PC-9 (cell line): ENCODE data around the gene EGR4. TPM values are rescaled to one million over a fixed set of nuclear protein-coding genes. Genes with fewer than 3 reads are reported as not detected.

Experiments used
- BruUV-seq: library from RNA; stranded (reverse); fragments of 400-500 nt; replicated peaks from 2 replicates; lab custom pipeline; 2021; lab: Mats Ljungman, UMichigan
- CTCF ChIA-PET: fragments of 300-600 bp; sonication (Branson Sonifier 250); formaldehyde crosslinking; loops from one replicate; lab custom pipeline; 2022; ENCODE audit warnings: antibody characterized with exemption; lab: Charles Lee
- POLR2A ChIA-PET: fragments of 300-600 bp; sonication (Branson Sonifier 250); formaldehyde crosslinking; loops from one replicate; lab custom pipeline; 2022; ENCODE audit warnings: antibody characterized with exemption; ENCODE audit not compliant: unreplicated experiment; lab: Charles Lee
- DNase-seq, 2 experiments: peaks; one replicate each; pipeline versions ENCODE4 v3.0.0 to v3.0.0-alpha.2; 2015 to 2022; ENCODE audit warnings: mixed read lengths in 1 of 2
- H2AFZ ChIP-seq: fragments of 200-600 bp; sonication (generic); 2 replicates; pipeline ENCODE4 v1.8.1; 2017; ENCODE audit warnings: antibody characterized with exemption
- H3F3A ChIP-seq: fragments of 200-600 bp; sonication (generic); 2 replicates; pipeline ENCODE4 v1.8.1; 2017; ENCODE audit warnings: antibody characterized with exemption, mild to moderate bottlenecking, low read depth; ENCODE audit not compliant: insufficient read depth
- H3K27ac ChIP-seq: fragments of 200-600 bp; sonication (generic); 2 replicates; pipeline ENCODE4 v1.6.1; 2016; ENCODE audit warnings: mixed run types
- H3K27me3 ChIP-seq: fragments of 200-600 bp; sonication (generic); 2 replicates; pipeline ENCODE4 v1.6.1; 2016; ENCODE audit warnings: low read depth, mixed run types; ENCODE audit not compliant: insufficient read depth
- H3K36me3 ChIP-seq: fragments of 200-600 bp; sonication (generic); 2 replicates; pipeline ENCODE4 v1.6.1; 2016; ENCODE audit warnings: low read depth, mixed run types
- H3K4me1 ChIP-seq: fragments of 200-600 bp; sonication (generic); replicated peaks from 2 replicates; pipeline ENCODE4 v1.6.1; 2016; ENCODE audit warnings: mixed run types; ENCODE audit not compliant: insufficient read depth
- H3K4me2 ChIP-seq: fragments of 200-600 bp; sonication (generic); 2 replicates; pipeline ENCODE4 v1.6.1; 2017; ENCODE audit warnings: mixed run types
- H3K4me3 ChIP-seq: fragments of 200-600 bp; sonication (generic); 2 replicates; pipeline ENCODE4 v1.6.1; 2016; ENCODE audit warnings: mixed run types
- H3K79me2 ChIP-seq: fragments of 200-600 bp; sonication (generic); 2 replicates; pipeline ENCODE4 v1.6.1; 2017; ENCODE audit warnings: low read depth, mixed run types
- H3K9me2 ChIP-seq: fragments of 200-600 bp; sonication (generic); 2 replicates; pipeline ENCODE4 v1.8.1; 2017; ENCODE audit warnings: mild to moderate bottlenecking; ENCODE audit not compliant: insufficient read depth
- H3K9me3 ChIP-seq: fragments of 200-600 bp; sonication (generic); 2 replicates; pipeline ENCODE4 v1.8.1; 2016; ENCODE audit warnings: low read depth; ENCODE audit not compliant: insufficient read depth
- H4K20me1 ChIP-seq: fragments of 200-600 bp; sonication (generic); 2 replicates; pipeline ENCODE4 v1.8.1; 2017; ENCODE audit not compliant: insufficient read depth
- EZH2 ChIP-seq: fragments of 200-600 bp; sonication (generic); IDR thresholded peaks from 2 replicates; pipeline ENCODE4 v1.8.0; 2017; ENCODE audit warnings: antibody characterized with exemption, low read depth
- intact Hi-C: fragments of 100-400 bp; cut with micrococcal nuclease; formaldehyde crosslinking; loops from one replicate; pipeline ENCODE4 v1.10.0; 2022; ENCODE audit not compliant: unreplicated experiment
- total RNA-seq: library from RNA; stranded (reverse); gene quantifications from 2 replicates; pipeline ENCODE4 v1.2.3, GENCODE V29; 2021
- TF ChIP-seq, protein P1 (sequence below): fragments of 200-600 bp; sonication (generic); conservative IDR thresholded peaks from 2 replicates; pipeline ENCODE4 v1.6.1; 2017; ENCODE audit warnings: mixed run types, antibody characterized with exemption, mild to moderate bottlenecking, moderate library complexity

The EGR4 gene
- total RNA-seq, 1 experiment from 2014 or later = not detected

DNA sequence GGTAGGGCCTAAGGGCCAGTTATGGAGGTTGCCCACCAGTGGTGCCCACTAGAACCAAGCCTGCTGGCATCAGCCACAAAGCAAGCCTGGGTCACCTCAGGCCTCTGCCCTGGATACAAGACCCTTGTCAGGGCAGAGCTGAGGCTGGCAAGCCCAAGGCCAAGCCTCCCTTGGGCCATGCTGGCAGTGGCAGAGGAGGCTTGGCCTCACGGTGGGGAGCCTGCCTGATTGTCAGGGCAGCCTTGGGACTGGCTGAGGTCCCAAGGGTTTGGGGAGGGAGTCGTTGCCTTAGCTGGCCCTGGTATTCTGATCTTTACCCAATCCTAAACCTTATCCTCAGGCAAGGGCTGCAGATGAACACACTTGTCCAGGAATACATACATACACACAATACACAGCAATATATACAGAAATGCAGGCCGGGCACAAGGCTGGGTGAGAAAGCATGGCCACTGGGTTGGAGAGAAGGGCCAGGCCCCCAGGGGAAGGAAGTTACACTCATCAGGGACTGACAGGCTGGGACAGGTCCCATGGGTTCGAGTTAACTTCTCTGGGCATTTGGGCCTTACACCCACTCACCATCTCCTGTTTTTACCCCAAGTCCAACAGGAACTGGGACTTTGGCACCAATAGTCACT, 38.2 kb downstream of the EGR4 start:
- H3K36me3 ChIP-seq = peaks cover 26% of the 10 kb centered on the region
- POLR2A ChIA-PET = no interaction called here
- no peak overlapping the region for H3K4me2 ChIP-seq
- peak in 1 of 2 experiments; percentile 25 for DNase-seq
- H3K9me3 ChIP-seq = no peaks in the 10 kb centered on the region
- intact Hi-C loops = no loop called here
- H2AFZ ChIP-seq = no peak overlapping the region
- peaks cover 43% of the 10 kb centered on the region for H3F3A ChIP-seq
- no TSS peak for BruUV-seq
- H3K79me2 ChIP-seq = no peaks in the 10 kb centered on the region
- H4K20me1 ChIP-seq = peaks cover 14% of the 10 kb centered on the region
- no peak overlapping the region for H3K4me3 ChIP-seq
- no peak for TF ChIP-seq EZH2
- TF ChIP-seq, protein P1, sequence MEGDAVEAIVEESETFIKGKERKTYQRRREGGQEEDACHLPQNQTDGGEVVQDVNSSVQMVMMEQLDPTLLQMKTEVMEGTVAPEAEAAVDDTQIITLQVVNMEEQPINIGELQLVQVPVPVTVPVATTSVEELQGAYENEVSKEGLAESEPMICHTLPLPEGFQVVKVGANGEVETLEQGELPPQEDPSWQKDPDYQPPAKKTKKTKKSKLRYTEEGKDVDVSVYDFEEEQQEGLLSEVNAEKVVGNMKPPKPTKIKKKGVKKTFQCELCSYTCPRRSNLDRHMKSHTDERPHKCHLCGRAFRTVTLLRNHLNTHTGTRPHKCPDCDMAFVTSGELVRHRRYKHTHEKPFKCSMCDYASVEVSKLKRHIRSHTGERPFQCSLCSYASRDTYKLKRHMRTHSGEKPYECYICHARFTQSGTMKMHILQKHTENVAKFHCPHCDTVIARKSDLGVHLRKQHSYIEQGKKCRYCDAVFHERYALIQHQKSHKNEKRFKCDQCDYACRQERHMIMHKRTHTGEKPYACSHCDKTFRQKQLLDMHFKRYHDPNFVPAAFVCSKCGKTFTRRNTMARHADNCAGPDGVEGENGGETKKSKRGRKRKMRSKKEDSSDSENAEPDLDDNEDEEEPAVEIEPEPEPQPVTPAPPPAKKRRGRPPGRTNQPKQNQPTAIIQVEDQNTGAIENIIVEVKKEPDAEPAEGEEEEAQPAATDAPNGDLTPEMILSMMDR = no peak
- no peaks in the 10 kb centered on the region for H3K9me2 ChIP-seq
- H3K4me1 ChIP-seq = no peaks in the 10 kb centered on the region; the same call in 1 of the 2 replicates
- no peaks in the 10 kb centered on the region for H3K27me3 ChIP-seq
- CTCF ChIA-PET = no interaction called here
- no peak overlapping the region for H3K27ac ChIP-seq

DNA sequence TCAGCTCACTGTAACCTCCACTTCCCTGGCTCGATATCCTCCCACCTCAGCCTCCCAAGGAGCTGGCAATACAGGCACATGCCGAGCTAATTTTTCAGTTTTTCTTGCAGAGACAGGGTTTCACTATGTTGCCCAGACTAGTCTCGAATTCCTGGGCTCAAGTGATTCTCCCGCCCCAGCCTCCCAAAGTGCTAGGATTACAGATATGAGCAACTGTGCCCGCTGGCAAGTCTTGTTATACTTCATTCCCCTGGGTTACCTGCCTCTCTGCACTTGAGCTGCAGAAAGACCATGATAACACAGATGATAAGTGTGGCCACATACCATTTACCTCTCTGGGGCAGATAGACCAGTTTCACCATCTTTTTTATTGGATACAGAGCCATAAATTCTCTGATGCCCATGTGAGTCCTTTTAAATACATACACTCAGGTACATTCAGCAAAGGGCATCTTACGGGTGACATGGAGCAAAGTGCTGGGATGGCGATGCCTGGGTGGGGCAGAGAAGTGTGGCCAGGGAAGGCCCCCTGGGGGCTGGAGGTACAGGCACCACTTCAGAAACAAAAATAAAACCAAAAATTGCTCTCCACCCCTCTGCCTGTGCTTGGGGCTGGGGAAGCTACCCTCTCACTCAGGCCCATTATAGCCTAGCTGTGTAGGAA, 38.9 kb downstream of the EGR4 start:
- POLR2A ChIA-PET = no interaction called here
- H3K4me2 ChIP-seq = no peak overlapping the region
- H3K9me2 ChIP-seq = no peaks in the 10 kb centered on the region
- no peak overlapping the region for H2AFZ ChIP-seq
- H4K20me1 ChIP-seq = peaks cover 12% of the 10 kb centered on the region
- intact Hi-C loops = no loop called here
- peaks cover 49% of the 10 kb centered on the region for H3F3A ChIP-seq
- peak overlapping the region; percentile 32; the same call in 1 of the 2 replicates for H3K27ac ChIP-seq
- no peaks in the 10 kb centered on the region for H3K9me3 ChIP-seq
- H3K27me3 ChIP-seq = no peaks in the 10 kb centered on the region
- H3K36me3 ChIP-seq = peaks cover 32% of the 10 kb centered on the region
- no peaks in the 10 kb centered on the region; the same call in 1 of the 2 replicates for H3K4me1 ChIP-seq
- no peak overlapping the region for H3K4me3 ChIP-seq
- CTCF ChIA-PET = no interaction called here
- DNase-seq = peak; percentile 19 to 34
- no TSS peak for BruUV-seq
- TF ChIP-seq, protein P1 = no peak
- no peak for TF ChIP-seq EZH2
- H3K79me2 ChIP-seq = no peaks in the 10 kb centered on the region

DNA sequence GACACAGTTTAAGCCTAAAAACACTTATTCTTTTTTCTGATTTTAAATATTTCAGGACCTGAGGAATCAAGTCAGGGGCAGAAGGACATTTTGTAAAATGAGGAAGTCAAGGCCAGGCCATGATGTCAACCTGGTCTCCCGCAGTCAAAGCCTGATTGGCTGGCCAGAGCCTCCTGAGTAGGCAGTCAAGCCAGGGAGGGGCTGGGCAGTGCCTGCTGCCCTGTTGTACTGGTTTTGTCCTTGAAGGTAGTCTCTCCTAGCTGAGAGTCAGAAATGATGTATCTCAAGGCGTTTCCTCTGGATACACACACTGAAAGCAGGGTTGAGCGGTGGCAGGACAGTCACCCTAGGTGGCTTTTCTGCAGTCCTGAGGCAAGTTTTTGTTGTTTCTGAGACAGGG, 39.4 kb downstream of the EGR4 start:
- CTCF ChIA-PET = no interaction called here
- Histone ChIP-seq H3K4me1 (no peaks in the 10 kb centered on the region; the same call in 1 of the 2 replicates), H3K9me3 (no peaks in the 10 kb centered on the region), H4K20me1 (peaks cover 18% of the 10 kb centered on the region), H2AFZ (no peak overlapping the region), H3K4me3 (no peak overlapping the region), H3K27me3 (no peaks in the 10 kb centered on the region), H3K9me2 (no peaks in the 10 kb centered on the region), H3K79me2 (no peaks in the 10 kb centered on the region), H3K4me2 (no peak overlapping the region), H3F3A (peaks cover 51% of the 10 kb centered on the region), H3K27ac (peak overlapping the region; percentile 32), H3K36me3 (peaks cover 37% of the 10 kb centered on the region)
- intact Hi-C loops = no loop called here
- peak; percentile 20 to 33 for DNase-seq
- POLR2A ChIA-PET = no interaction called here
- TF ChIP-seq EZH2 = no peak
- TF ChIP-seq, protein P1 = no peak
- BruUV-seq = no TSS peak
